Activated T-cell treated with anti-CD3 and anti-CD28 coated beads, Interleukin-2, amount 50 U/mL, for 24 hours (primary cell): Measurements from ENCODE around the gene KRT83.

Experiments used
- DNase-seq: peaks from one replicate; pipeline ENCODE4 v3.0.0-alpha.2; 2020
- H3K27ac Mint-ChIP-seq: 2 replicates; pipeline ENCODE4 v1.8.0; 2020; ENCODE audit warnings: mild to moderate bottlenecking, mixed read lengths
- H3K27me3 Mint-ChIP-seq: 2 replicates; pipeline ENCODE4 v1.8.0; 2020; ENCODE audit warnings: mixed read lengths
- H3K36me3 Mint-ChIP-seq: 2 replicates; pipeline ENCODE4 v1.8.0; 2020; ENCODE audit warnings: low read depth, mixed read lengths
- H3K4me1 Mint-ChIP-seq: 2 replicates; pipeline ENCODE4 v1.8.0; 2020; ENCODE audit warnings: low read depth, mixed read lengths
- H3K4me3 Mint-ChIP-seq: 2 replicates; pipeline ENCODE4 v1.8.0; 2020; ENCODE audit warnings: mild to moderate bottlenecking, moderate library complexity, mixed read lengths
- H3K9me3 Mint-ChIP-seq: 2 replicates; pipeline ENCODE4 v1.8.0; 2020; ENCODE audit warnings: mixed read lengths

The KRT83 gene

DNA sequence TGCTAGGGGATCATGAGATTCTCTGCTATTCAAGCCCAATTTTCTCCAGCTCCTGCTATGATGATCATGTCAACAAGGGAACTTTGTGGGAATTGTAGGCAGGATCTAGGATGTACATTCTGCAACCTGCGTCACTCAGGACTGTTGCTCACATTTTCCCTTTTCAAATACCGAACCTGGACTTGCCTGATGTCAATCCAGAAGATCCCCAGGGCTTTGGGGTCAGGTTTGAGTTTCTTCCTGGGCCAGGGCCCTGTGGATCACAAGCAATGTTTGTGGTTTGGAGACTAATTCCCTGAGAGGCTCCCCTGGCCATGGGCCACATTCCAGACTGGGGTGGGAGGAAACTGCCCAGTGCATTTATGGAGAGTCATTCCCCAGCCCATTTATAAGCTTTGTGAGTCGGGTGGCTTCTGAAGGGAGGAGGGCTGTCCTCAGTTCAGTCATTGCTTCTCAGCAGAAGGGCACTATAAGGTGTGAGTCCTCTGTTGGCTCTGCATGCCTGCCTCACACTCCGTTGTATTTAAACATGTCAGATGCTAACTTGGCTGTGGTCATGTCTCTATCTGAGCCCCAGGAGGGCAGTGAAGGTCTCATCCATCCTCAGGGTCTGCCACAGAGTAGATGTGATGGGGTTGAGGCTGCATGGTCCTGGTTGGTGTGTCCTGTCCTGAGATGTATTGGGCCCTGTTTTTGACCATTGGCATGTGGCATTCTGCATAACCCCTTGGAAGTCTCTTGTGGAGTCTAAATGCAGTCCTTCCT, 40.2 kb downstream of the KRT83 start:
- Mint-ChIP-seq H3K4me3 (no peak overlapping the region), H3K36me3 (no peaks in the 10 kb centered on the region), H3K9me3 (no peaks in the 10 kb centered on the region), H3K4me1 (peaks cover 7% of the 10 kb centered on the region), H3K27ac (no peak overlapping the region), H3K27me3 (peaks cover 35% of the 10 kb centered on the region)
- DNase-seq, result no peak

- H3K36me3 Mint-ChIP-seq, result no peaks in the 10 kb centered on the region
- H3K4me1 Mint-ChIP-seq, result peaks cover 7% of the 10 kb centered on the region
- DNase-seq, result no peak
- no peak overlapping the region for H3K4me3 Mint-ChIP-seq
- H3K27me3 Mint-ChIP-seq, result peaks cover 39% of the 10 kb centered on the region
- no peaks in the 10 kb centered on the region for H3K9me3 Mint-ChIP-seq
- H3K27ac Mint-ChIP-seq, result no peak overlapping the region
These were observed 40.8 kb downstream of the KRT83 start for GRCh38 chr12:52280319-52280795.

DNA sequence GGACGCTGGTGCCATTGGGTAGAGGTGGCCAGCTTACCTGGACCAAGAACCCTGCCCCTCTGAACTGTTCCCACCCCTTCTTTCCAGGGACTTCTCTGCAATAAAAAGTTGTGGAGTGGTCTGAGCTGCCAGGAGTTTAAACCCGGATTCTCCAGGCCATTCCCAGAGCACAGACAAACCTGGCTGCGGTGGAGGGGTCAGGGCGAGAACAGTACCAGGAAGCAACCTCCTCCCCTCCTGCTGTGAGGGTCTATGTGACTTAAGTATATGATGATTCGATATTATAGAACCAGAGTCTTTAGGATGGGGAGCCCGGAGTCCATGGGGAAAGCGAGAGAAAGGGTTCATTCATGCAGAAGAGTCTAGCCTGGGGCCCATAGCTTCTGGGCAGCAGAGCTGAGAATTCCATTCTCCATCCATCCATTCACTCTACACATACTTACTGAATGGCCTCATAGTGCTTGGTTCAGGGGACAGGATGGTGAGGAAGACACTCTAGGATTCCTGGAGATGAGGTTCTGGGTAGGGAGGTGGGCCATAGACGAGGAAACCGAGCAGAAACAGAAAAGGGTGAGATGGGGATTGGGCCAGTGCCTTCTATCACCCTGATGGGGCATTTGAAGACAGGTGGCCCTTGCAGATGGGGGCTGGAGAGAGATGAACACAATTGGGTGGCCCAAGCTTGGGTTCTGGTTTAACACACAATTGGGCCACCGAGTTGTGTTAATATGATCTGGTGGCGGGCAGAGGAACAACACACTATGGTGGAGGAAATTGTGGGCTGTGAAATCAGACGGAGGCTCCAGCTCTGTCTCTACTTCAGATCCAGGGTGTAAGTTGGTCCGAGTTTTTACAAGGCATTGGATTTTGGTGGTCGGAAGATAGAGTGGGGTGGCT, 41.5 kb downstream of the KRT83 start:
- Mint-ChIP-seq H3K36me3 (no peaks in the 10 kb centered on the region), H3K4me1 (peaks cover 7% of the 10 kb centered on the region), H3K27me3 (peaks cover 39% of the 10 kb centered on the region), H3K4me3 (no peak overlapping the region), H3K27ac (no peak overlapping the region), H3K9me3 (no peaks in the 10 kb centered on the region)
- DNase-seq, result no peak

GRCh38 chr12:52278575-52279421, 42.4 kb downstream of the KRT83 start:
- H3K4me3 Mint-ChIP-seq, result no peak overlapping the region

GRCh38 chr12:52277486-52278245, 43.5 kb downstream of the KRT83 start:
- H3K9me3 Mint-ChIP-seq, result no peaks in the 10 kb centered on the region
- H3K4me1 Mint-ChIP-seq, result peaks cover 7% of the 10 kb centered on the region
- H3K36me3 Mint-ChIP-seq, result no peaks in the 10 kb centered on the region

More at GRCh38 chr12:52278575-52279421, 42.4 kb downstream of the KRT83 start:
- H3K9me3 Mint-ChIP-seq, result no peaks in the 10 kb centered on the region
- peaks cover 7% of the 10 kb centered on the region for H3K4me1 Mint-ChIP-seq
- H3K36me3 Mint-ChIP-seq, result no peaks in the 10 kb centered on the region
- peaks cover 39% of the 10 kb centered on the region for H3K27me3 Mint-ChIP-seq
- H3K27ac Mint-ChIP-seq, result no peak overlapping the region
- DNase-seq, result peak; percentile 84

DNA sequence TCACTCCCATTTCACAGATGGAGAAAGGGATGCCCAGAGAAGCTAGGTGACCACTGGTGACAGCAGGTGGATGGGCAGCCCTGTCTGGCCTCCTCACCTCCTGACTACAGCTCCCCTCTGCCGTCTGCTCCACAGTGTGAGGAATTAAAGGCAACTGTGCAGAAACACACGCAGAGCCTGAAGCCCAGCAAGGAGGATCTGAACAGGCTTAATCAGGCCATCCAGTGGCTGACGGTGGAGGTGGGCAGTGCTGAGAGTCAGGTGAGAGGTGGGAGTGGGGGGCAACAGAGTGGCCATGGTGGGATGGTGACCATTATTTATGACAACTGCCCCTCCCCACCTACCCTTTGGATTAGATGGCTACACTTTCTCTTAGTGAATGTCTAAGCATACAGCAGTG, 45.5 kb downstream of the KRT83 start:
- Mint-ChIP-seq H3K27ac (no peak overlapping the region), H3K27me3 (peaks cover 44% of the 10 kb centered on the region), H3K36me3 (no peaks in the 10 kb centered on the region), H3K4me1 (peaks cover 7% of the 10 kb centered on the region), H3K4me3 (no peak overlapping the region), H3K9me3 (no peaks in the 10 kb centered on the region)
- no peak for DNase-seq

More at GRCh38 chr12:52277486-52278245, 43.5 kb downstream of the KRT83 start:
- Mint-ChIP-seq H3K27me3 (peaks cover 39% of the 10 kb centered on the region), H3K4me3 (no peak overlapping the region), H3K27ac (no peak overlapping the region)
- DNase-seq, result no peak

- Mint-ChIP-seq H3K27me3 (peaks cover 42% of the 10 kb centered on the region), H3K9me3 (no peaks in the 10 kb centered on the region), H3K36me3 (no peaks in the 10 kb centered on the region), H3K4me3 (no peak within 1 kb of the TSS), H3K4me1 (peaks cover 7% of the 10 kb centered on the region), H3K27ac (no peak within 1 kb of the TSS)
- DNase-seq, result no peak
These were observed 46.6 kb downstream of the KRT83 start, which contains the start of gene KRT86 for GRCh38 chr12:52274521-52275120. KRT86 (plus strand) TSS chr12:52274645; CDS start chr12:52301917, 27,272 bp downstream.

DNA sequence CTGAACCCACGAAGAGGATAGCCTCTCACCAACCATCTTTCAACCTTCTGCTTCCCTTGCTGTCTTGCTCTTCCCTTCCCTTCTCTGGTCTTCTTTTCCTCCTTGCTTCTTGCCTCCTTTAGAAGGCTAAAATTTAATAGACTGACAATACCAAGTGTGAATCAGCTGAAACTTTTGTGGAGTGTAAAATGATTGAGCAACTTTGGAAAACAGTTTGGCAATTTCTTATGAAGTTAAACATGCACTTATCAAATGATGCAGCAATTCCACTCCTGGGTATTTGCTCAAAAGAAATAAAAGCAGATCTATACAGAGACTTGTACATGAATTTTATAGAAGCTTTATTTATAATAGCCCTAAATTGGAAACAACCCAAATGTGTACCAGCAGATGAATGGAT, 50.0 kb downstream of the KRT83 start:
- Mint-ChIP-seq H3K27ac (no peak overlapping the region), H3K4me1 (no peaks in the 10 kb centered on the region), H3K27me3 (peaks cover 18% of the 10 kb centered on the region), H3K36me3 (no peaks in the 10 kb centered on the region), H3K9me3 (no peaks in the 10 kb centered on the region), H3K4me3 (no peak overlapping the region)
- DNase-seq, result no peak

DNA sequence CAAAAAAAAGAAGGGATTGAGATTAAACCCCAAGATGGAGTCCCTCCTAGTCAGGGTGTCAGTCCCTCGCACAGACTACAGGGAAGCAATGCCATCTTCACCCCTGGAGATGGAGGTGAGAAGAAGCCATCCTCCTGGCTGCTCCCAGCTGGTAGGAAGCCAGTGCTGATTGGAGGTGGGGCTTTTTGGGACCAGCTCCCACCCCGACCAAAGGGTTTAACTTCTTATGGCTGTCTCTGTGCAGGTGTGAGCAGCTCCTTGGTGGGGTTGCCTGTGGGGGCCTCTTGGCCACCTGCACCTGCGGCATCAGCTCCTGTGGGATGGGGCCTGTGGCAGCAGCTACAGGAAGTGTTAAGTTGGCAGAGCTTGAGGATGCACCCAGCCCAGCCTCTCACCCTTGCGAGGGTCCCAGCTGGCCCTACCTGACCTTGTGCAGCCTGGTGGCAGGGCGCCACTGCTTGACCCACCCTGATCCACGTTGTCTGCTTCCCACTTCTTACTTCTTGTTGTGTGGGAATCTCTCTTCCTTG, 50.6 kb downstream of the KRT83 start:
- Mint-ChIP-seq H3K27ac (no peak overlapping the region), H3K4me3 (no peak overlapping the region), H3K27me3 (peaks cover 16% of the 10 kb centered on the region), H3K4me1 (no peaks in the 10 kb centered on the region), H3K36me3 (no peaks in the 10 kb centered on the region), H3K9me3 (no peaks in the 10 kb centered on the region)
- DNase-seq, result no peak

DNA sequence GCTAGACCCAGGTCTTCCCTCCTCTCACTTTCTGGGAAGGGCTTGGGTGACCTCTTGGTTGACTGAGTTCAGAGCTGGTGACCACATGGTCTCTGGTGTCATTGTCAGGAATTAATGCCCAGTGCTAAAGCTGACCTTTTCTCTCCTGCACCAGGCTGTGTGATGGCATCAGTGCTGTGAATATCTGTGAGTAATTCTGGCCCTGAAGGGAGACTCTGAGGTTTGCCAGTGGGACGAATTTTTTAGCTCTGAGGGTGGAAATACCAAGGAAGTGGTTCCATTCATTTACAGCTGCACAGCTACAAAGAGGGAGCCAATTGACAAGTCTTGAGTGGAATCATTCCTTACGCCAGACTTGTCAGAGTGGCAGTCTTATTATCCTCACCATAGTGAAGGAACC, 53.0 kb downstream of the KRT83 start:
- Mint-ChIP-seq H3K36me3 (no peaks in the 10 kb centered on the region), H3K4me1 (no peaks in the 10 kb centered on the region), H3K27me3 (peaks cover 14% of the 10 kb centered on the region), H3K27ac (no peak overlapping the region), H3K4me3 (no peak overlapping the region), H3K9me3 (no peaks in the 10 kb centered on the region)
- no peak for DNase-seq

- Mint-ChIP-seq H3K36me3 (no peaks in the 10 kb centered on the region), H3K4me3 (no peak overlapping the region), H3K4me1 (no peaks in the 10 kb centered on the region), H3K27me3 (peaks cover 16% of the 10 kb centered on the region), H3K9me3 (no peaks in the 10 kb centered on the region), H3K27ac (no peak overlapping the region)
- DNase-seq, result no peak
These were observed 53.5 kb downstream of the KRT83 start for GRCh38 chr12:52267699-52268098.

DNA sequence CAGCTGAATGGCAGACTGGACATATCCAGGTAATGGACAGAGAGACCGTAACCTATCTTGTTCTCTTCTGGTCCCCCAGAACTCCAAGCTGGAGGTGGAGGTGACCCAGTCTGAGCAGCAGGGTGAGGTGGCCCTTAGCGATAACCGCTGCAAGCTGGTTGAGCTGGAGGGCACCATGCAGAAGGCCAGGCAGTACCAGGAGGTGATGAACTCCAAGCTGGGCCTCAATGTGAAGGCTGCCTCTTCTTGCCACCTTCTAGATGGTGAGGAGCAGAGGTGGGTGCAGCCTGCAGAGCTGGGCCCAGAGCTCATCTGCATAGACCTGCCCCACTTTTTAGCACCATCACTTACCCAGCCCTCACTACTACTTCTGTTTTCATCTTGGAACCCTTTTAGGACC, 53.9 kb downstream of the KRT83 start:
- Mint-ChIP-seq H3K4me3 (no peak overlapping the region), H3K36me3 (no peaks in the 10 kb centered on the region), H3K27me3 (peaks cover 20% of the 10 kb centered on the region), H3K27ac (no peak overlapping the region), H3K4me1 (no peaks in the 10 kb centered on the region), H3K9me3 (no peaks in the 10 kb centered on the region)
- no peak for DNase-seq

- Mint-ChIP-seq H3K4me1 (no peaks in the 10 kb centered on the region), H3K9me3 (no peaks in the 10 kb centered on the region), H3K27ac (no peak overlapping the region), H3K4me3 (no peak overlapping the region), H3K27me3 (peaks cover 25% of the 10 kb centered on the region), H3K36me3 (no peaks in the 10 kb centered on the region)
- DNase-seq, result no peak
These were observed 54.7 kb downstream of the KRT83 start for GRCh38 chr12:52266514-52266913.
